K562 treated with DMSO at 1 percent for 24 hours (cell line): ENCODE results near the gene ASTE1. TPM values are rescaled to one million over a fixed set of nuclear protein-coding genes. Genes with fewer than 3 reads are reported as not detected.

Experiments used
- total RNA-seq: library from RNA; unstranded; fragments of 300-600 nt; gene quantifications from 2 replicates; pipeline ENCODE4 v1.2.3, GENCODE V29; 2022; ENCODE audit warnings: low read depth; ENCODE audit not compliant: insufficient read depth

Gene ASTE1, protein sequence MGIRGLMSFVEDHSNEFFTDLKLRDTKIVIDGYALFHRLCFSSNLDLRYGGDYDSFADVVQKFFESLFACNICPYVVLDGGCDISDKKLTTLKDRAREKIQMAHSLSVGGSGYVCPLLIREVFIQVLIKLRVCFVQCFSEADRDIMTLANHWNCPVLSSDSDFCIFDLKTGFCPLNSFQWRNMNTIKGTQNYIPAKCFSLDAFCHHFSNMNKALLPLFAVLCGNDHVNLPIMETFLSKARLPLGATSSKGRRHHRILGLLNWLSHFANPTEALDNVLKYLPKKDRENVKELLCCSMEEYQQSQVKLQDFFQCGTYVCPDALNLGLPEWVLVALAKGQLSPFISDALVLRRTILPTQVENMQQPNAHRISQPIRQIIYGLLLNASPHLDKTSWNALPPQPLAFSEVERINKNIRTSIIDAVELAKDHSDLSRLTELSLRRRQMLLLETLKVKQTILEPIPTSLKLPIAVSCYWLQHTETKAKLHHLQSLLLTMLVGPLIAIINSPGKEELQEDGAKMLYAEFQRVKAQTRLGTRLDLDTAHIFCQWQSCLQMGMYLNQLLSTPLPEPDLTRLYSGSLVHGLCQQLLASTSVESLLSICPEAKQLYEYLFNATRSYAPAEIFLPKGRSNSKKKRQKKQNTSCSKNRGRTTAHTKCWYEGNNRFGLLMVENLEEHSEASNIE
- total RNA-seq, result 3.0 and 4.2 TPM in 2 replicates

DNA sequence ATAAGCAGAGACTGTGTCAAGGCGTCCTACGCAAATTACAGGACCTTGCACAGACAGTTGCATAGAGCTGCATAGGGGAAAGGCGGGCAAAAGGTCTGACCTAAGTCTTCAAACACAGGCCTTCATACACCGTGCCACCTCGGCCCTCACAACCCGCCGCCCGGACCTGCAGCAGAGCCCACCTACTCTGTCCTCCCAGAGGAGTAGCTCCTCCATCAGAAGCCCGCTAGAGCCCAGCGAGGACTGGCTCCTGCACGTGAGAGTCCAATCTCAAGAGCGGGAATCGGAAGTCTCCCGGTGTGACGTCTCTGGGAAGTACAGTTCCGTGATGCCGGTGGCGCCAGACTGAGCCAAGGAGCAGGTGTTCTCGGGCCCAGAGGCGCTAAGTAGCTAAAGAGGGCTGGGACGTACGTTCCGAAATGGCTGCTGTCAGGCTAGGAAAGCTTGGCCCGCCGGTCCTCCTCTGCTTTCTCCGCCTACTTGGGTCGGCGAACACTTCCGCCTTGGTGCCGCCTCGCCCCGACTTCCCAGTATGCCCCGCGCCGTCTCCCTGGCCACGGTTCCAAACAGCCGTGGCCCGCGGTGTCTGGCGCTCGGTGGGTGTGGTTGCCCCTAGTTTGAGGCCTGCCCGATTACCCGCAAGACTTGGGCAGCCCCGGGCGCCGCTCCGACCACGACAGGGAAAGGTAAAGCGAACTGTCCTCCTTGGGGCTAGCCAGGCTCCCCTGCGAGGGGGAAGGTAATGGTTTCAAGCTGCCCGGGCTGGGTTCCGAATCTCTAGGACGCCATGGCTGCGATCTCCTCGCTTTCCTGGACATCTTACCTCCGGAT lies at the start of gene ASTE1, which contains the start of gene NEK11:
ASTE1 (minus strand) TSS at position 505 of the 831 bp plus-strand sequence. CDS start 1,519 bp downstream, outside the sequence.
NEK11 (plus strand) TSS at position 557 of the 831 bp plus-strand sequence. CDS start 2,832 bp downstream, outside the sequence.

Other genes starting within 250 kb of the ASTE1 start
- 16.9 and 17.8 TPM in 2 replicates for gene ATP2C1, start 132.7 kb downstream of the ASTE1 start, total RNA-seq
- gene NEK11, start 52 bp upstream of the ASTE1 start, total RNA-seq, result 0.27 and 1.5 TPM in 2 replicates